Keratinocyte (primary cell): Measurements from ENCODE around the gene VWA7. TPM values are rescaled to one million over a fixed set of nuclear protein-coding genes. Genes with fewer than 3 reads are reported as not detected.

Experiments
- DNase-seq: peaks from one replicate; pipeline ENCODE4 v3.0.0-alpha.2; 2011; ENCODE audit warnings: low read depth, missing footprints, low spot score
- FAIRE-seq: peaks from 2 replicates; lab custom pipeline; 2011; peaks lifted over from hg19 to GRCh38; lab: Jason Lieb, UNC
- H2AFZ ChIP-seq: 2 replicates; pipeline ENCODE4 v1.6.0; 2012; ENCODE audit warnings: low read length, control low read depth, inconsistent platforms; ENCODE audit not compliant: control insufficient read depth
- H3K27ac ChIP-seq: 2 replicates; pipeline ENCODE4 v1.5.1; 2011; ENCODE audit warnings: low read length; ENCODE audit not compliant: control insufficient read depth, insufficient read depth
- H3K27me3 ChIP-seq: 3 replicates; pipeline ENCODE4 v1.6.0; 2011; ENCODE audit warnings: low read length; ENCODE audit not compliant: control insufficient read depth, insufficient read depth; ENCODE audit errors: extremely low read depth
- H3K36me3 ChIP-seq, 2 experiments: 2 replicates in 1 of 2; 3 replicates in 1 of 2; pipeline ENCODE4 v1.5.1; 2011; ENCODE audit warnings: low read length in 2 of 2, mild to moderate bottlenecking in 1 of 2; ENCODE audit not compliant: control insufficient read depth in 2 of 2, insufficient read depth in 2 of 2; ENCODE audit errors: extremely low read depth in 1 of 2
- H3K4me1 ChIP-seq: 3 replicates; pipeline ENCODE4 v1.5.1; 2011; ENCODE audit warnings: low read length; ENCODE audit not compliant: control insufficient read depth, insufficient read depth; ENCODE audit errors: extremely low read depth
- H3K4me2 ChIP-seq: 3 replicates; pipeline ENCODE4 v1.6.0; 2011; ENCODE audit warnings: low read depth, low read length; ENCODE audit not compliant: control insufficient read depth, insufficient read depth; ENCODE audit errors: extremely low read depth
- H3K4me3 ChIP-seq, 3 experiments: fragments of 200-600 bp in 1 of 3; sonication (generic) in 1 of 3; 2 replicates in 2 of 3; 3 replicates in 1 of 3; pipeline ENCODE4 v1.5.1; 2011 to 2016; ENCODE audit warnings: low read length in 3 of 3, mild to moderate bottlenecking in 3 of 3, control low read depth in 2 of 3, inconsistent platforms in 1 of 3, low read depth in 1 of 3, mixed read lengths in 1 of 3, mixed run types in 1 of 3, moderate library complexity in 1 of 3; ENCODE audit not compliant: control insufficient read depth in 2 of 3, insufficient read depth in 2 of 3; ENCODE audit errors: extremely low read depth in 1 of 3
- H3K79me2 ChIP-seq: 2 replicates; pipeline ENCODE4 v1.6.0; 2012; ENCODE audit warnings: low read length; ENCODE audit not compliant: control insufficient read depth, insufficient read depth
- H3K9ac ChIP-seq: 3 replicates; pipeline ENCODE4 v1.6.0; 2011; ENCODE audit warnings: low read length; ENCODE audit not compliant: control insufficient read depth, insufficient read depth; ENCODE audit errors: extremely low read depth
- H3K9me1 ChIP-seq: 3 replicates; pipeline ENCODE4 v1.6.0; 2011; ENCODE audit warnings: low read length; ENCODE audit not compliant: control insufficient read depth, insufficient read depth; ENCODE audit errors: extremely low read depth
- H3K9me3 ChIP-seq: 2 replicates; pipeline ENCODE4 v1.5.1; 2012; ENCODE audit warnings: low read depth, low read length; ENCODE audit not compliant: control insufficient read depth
- H4K20me1 ChIP-seq: 3 replicates; pipeline ENCODE4 v1.6.0; 2011; ENCODE audit warnings: low read length; ENCODE audit not compliant: control insufficient read depth, insufficient read depth; ENCODE audit errors: extremely low read depth
- EZH2 ChIP-seq: IDR thresholded peaks from one replicate; pipeline ENCODE4 v1.6.1; 2012; ENCODE audit warnings: inconsistent platforms, mild to moderate bottlenecking, low read length, moderate library complexity
- dilution Hi-C: fragments of 300-500 bp; cut with MboI; formaldehyde crosslinking; loops from one replicate; pipeline ENCODE4 v1.7.0; 2020; ENCODE audit warnings: low sequenced_read_pairs; ENCODE audit not compliant: extremely low pct_ligation_motif_present
- polyA plus RNA-seq, 5 experiments: library from polyadenylated mRNA; depleted of rRNA in 3 of 5; stranded (reverse) in 3 of 5; stranded (forward) in 1 of 5; unstranded in 1 of 5; fragments of >200 nt; gene quantifications; 1 replicate in 1 of 5; 2 replicates in 3 of 5; 3 replicates in 1 of 5; pipeline versions ENCODE4 v1.2.1 to v1.2.3, GENCODE V29; 2011 to 2012; ENCODE audit warnings: missing spikeins in 2 of 5, low read depth in 1 of 5, low replicate concordance in 1 of 5
- TF ChIP-seq, protein P1 (sequence below), 3 experiments: IDR thresholded peaks in 1 of 3; conservative IDR thresholded peaks in 1 of 3; optimal IDR thresholded peaks in 1 of 3; 2 replicates in 2 of 3; 3 replicates in 1 of 3; pipeline versions ENCODE3 to v1.5.1; 2011; ENCODE audit warnings: low read length in 3 of 3, mild to moderate bottlenecking in 3 of 3, moderate library complexity in 2 of 3, control low read depth in 1 of 3, inconsistent platforms in 1 of 3; ENCODE audit not compliant: insufficient read depth in 2 of 3; ENCODE audit errors: extremely low read depth in 1 of 3

VWA7 gene
- polyA plus RNA-seq, 1 donor (not counting 4 experiments of a cell fraction or from before 2014, with no cell fraction given) = 0.47 TPM

DNA sequence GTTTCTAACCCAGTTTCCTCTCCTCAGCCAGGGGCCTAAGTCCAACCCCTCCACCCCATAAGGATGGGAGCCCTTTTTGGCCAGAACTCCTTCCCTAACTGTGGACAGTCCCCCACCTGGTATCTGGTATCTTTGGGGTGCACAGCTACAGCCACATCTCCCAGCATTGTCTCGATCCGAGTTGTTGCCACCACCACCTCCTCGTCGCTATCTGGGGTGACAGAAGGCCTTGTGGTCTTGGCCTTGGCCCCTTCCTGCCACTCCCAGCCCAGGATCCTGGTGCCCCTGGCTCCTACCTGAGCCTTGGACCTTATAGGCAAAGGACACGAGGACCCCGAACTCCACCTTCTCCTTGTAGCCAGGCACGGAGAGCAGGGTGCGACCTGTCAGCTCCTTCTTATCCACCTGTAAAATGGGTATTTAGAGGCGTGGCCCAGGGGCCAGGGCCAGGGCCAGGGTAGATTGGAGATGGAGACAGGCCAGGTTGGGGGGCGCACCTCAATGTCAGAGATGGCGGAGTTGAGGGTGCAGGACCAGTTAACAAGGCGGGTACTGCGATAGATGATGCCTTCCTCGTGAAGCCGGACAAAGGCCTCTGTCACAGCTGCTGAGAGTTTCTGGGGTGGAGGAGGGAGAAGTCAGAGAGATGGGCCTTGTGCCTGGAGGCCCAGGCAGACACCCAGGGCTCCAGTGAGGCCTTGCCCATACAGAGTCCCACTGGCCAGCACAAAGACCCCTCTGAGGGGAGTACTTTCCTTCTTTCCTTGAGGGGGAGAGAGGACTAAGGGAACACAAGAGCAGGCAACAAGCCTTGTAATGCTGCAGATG lies 7.2 kb upstream of the VWA7 start:
- H3K9ac ChIP-seq = no peak overlapping the region

DNA sequence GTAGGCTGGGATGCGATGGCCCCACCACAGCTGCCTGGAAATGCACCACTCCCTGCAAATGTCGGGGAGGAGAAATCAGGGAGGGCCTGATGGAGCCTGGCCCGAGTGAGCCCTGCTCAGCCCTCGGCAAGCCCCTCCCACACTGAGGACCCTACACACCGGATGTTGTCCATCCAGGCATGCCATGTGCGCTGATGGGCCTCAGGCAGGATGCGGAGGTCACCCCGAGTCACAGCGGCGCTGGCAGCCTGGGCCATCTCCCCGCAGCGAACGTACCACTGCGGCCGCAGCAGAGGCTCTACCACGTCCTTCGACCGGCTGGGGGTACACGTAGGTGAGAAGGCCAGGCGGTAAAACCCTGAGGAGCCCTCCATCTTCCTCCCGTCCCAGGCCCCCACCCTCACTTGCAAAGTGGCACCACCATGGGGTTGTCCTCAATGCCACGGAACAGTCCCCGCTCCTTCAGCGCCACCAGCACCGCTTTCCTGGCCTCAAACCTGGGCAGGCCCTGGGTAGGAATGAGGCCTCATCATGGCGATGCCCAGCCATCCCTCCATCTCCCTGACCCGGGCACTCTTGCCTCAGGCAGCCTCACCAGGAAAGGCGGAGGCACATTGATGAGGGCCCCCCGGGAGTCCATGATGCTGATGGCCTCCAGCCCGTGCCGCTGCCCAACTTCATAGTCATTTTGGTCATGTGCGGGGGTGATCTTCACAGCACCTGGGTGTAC lies 5.2 kb upstream of the VWA7 start:
- Histone ChIP-seq H4K20me1 (no peaks in the 10 kb centered on the region), H3K79me2 (no peaks in the 10 kb centered on the region), H3K9me3 (no peaks in the 10 kb centered on the region), H3K9me1 (no peaks in the 10 kb centered on the region), H3K27ac (no peak overlapping the region), H3K4me1 (peaks cover 2% of the 10 kb centered on the region), H2AFZ (no peak overlapping the region), H3K36me3 (peaks cover 37 to 56% of the 10 kb centered on the region in 2 experiments), H3K4me2 (no peak overlapping the region), H3K4me3 (no peak overlapping the region), H3K27me3 (no peaks in the 10 kb centered on the region), H3K9ac (no peak overlapping the region)
- FAIRE-seq (no peak), DNase-seq (no peak)
- dilution Hi-C loops = no loop called here
- no peak for TF ChIP-seq EZH2
- TF ChIP-seq, protein P1, sequence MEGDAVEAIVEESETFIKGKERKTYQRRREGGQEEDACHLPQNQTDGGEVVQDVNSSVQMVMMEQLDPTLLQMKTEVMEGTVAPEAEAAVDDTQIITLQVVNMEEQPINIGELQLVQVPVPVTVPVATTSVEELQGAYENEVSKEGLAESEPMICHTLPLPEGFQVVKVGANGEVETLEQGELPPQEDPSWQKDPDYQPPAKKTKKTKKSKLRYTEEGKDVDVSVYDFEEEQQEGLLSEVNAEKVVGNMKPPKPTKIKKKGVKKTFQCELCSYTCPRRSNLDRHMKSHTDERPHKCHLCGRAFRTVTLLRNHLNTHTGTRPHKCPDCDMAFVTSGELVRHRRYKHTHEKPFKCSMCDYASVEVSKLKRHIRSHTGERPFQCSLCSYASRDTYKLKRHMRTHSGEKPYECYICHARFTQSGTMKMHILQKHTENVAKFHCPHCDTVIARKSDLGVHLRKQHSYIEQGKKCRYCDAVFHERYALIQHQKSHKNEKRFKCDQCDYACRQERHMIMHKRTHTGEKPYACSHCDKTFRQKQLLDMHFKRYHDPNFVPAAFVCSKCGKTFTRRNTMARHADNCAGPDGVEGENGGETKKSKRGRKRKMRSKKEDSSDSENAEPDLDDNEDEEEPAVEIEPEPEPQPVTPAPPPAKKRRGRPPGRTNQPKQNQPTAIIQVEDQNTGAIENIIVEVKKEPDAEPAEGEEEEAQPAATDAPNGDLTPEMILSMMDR (optimal IDR thresholded peaks at IDR 0.05 in 1 of 3, IDR thresholded peaks at IDR 0.05 in 1 of 3, conservative IDR thresholded peaks at IDR 0.05 in 1 of 3; ENCODE audit: extremely low read depth in 1 of 3, insufficient read depth in 2 of 3, low read length in 3 of 3) = no peak

More for the DNA sequence above, 7.2 kb upstream of the VWA7 start:
- H3K79me2 ChIP-seq = peaks cover 2% of the 10 kb centered on the region
- DNase-seq (no peak), FAIRE-seq (no peak)
- H3K36me3 ChIP-seq = peaks cover 28 to 48% of the 10 kb centered on the region in 2 experiments
- H3K9me1 ChIP-seq = no peaks in the 10 kb centered on the region
- H4K20me1 ChIP-seq = no peaks in the 10 kb centered on the region
- no peaks in the 10 kb centered on the region for H3K9me3 ChIP-seq
- H3K4me3 ChIP-seq = no peak overlapping the region
- H3K4me1 ChIP-seq = no peaks in the 10 kb centered on the region
- dilution Hi-C loops = no loop called here
- no peaks in the 10 kb centered on the region for H3K27me3 ChIP-seq
- no peak for TF ChIP-seq EZH2
- TF ChIP-seq, protein P1 (optimal IDR thresholded peaks at IDR 0.05 in 1 of 3, IDR thresholded peaks at IDR 0.05 in 1 of 3, conservative IDR thresholded peaks at IDR 0.05 in 1 of 3; ENCODE audit: extremely low read depth in 1 of 3, insufficient read depth in 2 of 3, low read length in 3 of 3) = no peak
- H3K4me2 ChIP-seq = no peak overlapping the region
- H3K27ac ChIP-seq = no peak overlapping the region
- no peak overlapping the region for H2AFZ ChIP-seq
